Inferior parietal cortex (tissue), 1 donor: Measurements from ENCODE around the gene FDPS.
"Not testable (repeated sequence)": the region's sequence is repeated elsewhere in the genome, so short reads cannot be mapped to it uniquely, and the experiment has no call there.

Experiments
- DNase-seq: peaks from one replicate; pipeline ENCODE4 v3.0.0-alpha.2; 2016; ENCODE audit errors: extremely low spot score

The FDPS gene

GRCh38 chr1:155320252-155320651 is 11.6 kb downstream of the FDPS start:
- no peak for DNase-seq

DNA sequence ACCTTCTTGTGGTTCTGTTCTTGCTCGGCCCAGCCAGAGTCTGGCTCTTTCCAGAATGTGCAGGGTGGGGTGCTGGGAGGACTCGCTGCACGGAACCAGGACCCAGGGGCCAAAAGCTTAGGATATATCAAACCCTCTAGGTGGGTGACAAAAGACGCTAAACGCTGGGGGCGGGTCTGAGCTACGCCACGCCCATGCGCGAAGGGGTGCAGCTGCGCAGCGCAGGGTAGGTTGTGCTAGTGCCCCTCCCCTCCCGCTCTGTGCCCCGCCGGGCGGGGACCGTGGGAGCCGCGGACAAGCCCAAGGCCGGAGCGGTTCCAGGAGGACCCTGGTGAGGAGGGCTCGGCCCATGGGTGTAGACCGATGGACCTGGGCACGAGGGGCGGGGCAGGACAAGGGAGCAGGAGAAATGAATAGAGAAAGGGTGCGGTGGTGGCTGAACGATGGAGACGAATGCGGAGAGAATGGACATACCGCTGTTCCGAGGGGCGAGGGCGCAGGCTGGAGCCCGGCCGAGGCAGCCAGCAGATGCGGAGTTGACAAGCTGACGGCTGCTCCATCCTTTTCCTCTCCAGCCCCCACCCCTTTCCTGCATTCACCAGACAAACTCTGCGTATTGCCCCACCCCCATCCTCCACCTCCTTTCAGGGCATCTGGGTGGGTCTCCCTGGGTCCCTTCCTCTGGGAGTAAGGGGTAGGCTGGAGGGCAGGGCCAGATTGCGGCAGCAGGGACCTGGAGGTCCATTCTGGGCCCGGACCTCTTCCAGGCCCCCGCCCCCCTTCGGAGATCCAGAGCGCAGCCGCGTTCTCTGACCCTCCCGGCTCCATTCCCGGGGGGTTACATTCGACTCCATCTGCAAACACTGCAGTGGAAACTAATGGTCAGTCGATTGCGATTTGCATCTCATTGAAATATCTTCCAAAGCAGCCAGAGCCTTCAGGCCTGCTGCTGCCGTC is 12.3 kb downstream of the FDPS start, which contains the start of gene RUSC1:
TSS of gene RUSC1 (plus strand) at position 234 of the 957 bp plus-strand sequence. CDS start 880 bp downstream, outside the sequence.
- DNase-seq: peak; percentile 82

GRCh38 chr1:155321639-155322503 is 13.2 kb downstream of the FDPS start:
- no peak for DNase-seq

- no peak for DNase-seq
Measured at GRCh38 chr1:155322571-155322952, 13.9 kb downstream of the FDPS start.

DNA sequence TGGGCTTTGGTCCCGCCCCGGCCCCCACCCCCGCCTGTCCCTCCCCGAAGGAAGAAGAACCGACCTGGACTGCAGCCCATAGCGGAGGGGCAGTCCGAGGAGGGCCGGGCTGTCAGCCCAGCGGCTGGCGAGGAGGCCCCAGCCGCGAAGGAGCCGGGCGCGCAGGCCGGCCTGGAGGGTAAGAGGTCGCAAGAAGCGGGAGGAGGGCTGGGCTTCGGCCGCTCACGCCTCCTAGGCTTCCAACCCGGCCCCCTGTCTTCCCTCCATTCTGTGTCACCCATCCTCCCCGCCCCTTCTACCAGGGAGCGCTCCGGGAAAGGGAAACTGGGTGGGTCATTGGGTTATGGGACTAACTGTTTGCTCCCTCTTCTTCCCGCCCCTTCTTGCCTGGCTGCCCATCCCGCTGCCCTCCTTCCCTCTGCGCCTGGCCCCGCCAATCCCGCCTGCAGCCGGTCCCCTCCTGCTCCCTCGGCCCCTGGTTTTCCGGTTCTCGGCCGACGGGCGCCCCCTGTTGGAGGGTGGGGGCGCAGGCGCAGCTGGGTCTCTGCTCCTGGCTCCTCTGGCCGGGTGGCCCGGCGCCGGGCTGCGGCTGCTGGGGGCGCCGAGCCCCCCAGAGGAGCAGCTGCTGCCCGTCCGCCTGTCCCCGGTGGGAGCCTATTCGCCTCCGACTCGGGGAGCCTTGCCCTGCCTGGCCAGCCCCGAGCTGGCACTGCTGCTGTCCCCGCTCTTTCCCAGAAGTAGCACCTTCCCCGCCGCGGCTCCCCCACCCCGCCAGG is 14.5 kb downstream of the FDPS start:
- DNase-seq: peak; percentile 87

DNA sequence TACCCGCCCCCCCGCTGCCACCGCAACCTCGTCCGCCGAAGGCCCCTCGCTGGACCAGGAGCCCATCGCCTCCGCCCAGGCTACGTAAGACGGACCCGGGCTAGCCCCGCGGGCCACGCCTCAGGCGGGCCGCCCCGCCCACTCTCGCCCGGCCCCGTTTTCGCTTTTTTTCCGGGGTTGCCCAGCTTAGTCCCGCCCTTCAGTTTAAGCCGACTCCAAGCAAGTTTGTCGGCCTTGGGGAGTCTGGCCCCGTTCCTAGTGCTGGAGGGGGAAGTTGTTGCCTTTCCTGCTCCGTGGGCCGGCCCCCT is 15.0 kb downstream of the FDPS start:
- peak; percentile 52 for DNase-seq

- peak; percentile 96 for DNase-seq
Measured at GRCh38 chr1:155324037-155324716, 15.5 kb downstream of the FDPS start.

DNA sequence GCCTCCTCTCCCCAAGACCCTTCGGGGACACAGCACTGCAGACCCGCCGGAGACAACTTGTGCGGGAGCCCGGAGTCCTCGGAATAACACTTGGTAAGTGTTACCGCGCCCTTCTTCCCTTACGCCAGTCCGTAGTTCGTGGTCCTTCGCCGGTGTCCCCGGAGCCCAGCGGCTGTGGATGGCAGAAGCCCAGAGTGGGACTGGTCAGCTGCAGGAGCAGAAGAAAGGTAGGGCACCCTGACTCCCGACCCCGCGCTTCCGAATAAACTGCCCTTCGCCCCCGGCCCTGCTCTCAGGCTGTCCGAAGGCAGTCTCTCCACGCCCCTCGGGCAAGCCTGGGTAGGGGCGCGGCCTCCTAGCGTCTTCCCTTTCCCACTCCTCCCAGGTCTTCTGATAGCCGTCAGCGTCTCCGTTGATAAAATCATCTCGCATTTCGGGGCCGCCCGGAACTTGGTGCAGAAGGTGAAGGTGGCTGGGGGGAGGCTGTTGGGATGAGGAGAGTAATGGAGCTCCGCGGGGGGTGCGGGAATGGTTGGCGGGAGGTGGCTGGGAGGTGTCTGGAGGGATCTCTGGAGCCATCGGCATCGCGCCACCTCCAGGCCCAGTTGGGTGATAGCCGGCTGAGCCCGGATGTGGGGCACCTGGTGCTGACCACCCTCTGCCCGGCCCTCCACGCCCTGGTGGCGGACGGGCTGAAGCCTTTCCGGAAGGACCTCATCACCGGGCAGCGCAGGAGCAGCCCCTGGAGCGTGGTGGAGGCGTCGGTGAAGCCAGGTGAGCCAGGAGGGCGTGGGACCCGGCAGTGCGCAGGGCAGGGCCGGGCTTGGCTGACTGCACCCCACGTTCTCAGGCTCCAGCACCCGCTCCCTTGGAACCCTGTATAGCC is 16.3 kb downstream of the FDPS start:
- no peak for DNase-seq

DNA sequence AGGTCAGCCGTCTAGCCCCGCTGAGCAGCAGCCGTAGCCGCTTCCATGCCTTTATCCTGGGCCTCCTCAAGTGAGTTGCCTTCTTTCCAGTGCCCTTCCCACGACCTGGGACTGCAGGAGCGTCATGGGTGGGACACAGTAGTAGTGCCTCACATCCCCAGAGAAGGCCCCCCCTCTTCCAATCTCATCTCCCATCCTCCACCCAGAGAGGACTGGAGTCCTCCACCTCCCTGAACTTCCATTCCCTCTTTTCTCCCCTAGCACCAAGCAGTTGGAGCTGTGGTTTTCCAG is 16.9 kb downstream of the FDPS start:
- no peak for DNase-seq

DNA sequence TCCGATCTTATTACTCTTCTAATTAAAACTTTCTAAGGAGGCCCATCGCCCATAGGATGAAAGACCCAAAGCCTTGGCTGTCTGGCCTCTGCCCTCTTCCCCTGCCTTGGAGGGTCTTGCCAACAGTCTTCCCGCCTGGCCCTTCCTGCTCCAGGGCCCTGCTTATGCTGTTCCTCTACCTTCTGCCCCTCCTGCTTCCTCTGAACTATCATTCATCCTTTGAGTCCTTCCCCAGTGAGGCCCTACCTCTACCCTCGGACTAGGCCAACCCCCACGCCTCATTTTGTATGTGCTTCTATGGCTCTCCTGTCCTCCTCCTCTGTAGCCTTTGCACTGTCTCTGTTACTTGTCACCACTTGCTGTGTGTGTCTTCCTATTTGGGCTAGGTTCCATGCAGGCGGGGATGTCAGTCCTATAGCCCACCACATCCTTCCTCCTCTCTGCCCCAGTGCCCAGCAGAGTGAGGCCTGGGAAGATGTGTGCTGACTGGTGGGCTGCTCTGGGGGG is 17.4 kb downstream of the FDPS start:
- DNase-seq: no peak

DNA sequence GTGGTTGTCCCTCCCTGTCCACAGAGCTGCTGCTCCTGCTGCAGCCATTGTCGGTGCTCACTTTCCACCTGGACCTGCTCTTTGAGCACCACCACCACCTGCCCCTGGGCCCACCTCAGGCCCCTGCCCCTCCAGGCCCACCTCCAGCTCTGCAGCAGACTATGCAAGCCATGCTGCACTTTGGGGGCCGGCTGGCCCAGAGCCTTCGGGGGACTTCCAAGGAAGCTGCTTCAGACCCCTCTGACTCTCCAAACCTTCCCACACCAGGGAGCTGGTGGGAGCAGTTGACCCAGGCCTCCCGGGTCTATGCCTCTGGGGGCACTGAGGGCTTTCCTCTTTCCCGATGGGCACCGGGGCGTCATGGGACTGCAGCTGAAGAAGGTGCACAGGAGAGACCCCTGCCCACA is 18.0 kb downstream of the FDPS start:
- DNase-seq: no peak

- DNase-seq: no peak
Measured at GRCh38 chr1:155327981-155328380, 19.3 kb downstream of the FDPS start.

- not testable (repeated sequence) for DNase-seq
Measured at GRCh38 chr1:155328856-155329255, 20.2 kb downstream of the FDPS start.

DNA sequence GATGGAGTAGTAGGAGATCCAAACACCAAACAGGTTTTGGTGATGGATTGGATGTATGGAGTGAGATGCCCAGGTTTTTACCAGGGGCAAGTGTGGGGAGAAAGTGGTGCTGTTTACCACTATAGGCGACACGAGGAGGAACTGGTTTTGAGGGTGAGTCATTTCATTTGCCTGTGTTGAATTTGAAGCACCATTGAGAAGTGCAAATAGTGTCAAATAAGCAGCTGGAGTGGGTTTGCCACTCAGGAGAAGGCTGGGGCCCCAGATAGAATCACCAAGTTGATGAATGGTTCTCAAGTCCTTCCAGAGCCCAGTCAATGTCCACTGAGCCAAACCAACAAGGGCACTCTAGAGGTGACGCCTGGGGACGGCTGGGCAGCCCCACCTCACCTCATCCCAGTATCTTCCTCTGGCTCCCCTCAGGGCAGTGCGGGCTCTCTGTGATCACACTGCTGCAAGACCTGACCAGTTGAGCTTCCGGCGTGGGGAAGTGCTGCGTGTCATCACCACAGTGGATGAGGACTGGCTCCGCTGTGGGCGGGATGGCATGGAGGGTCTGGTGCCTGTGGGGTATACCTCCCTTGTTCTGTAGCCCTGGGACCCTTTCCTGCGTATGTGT is 21.4 kb downstream of the FDPS start:
- no peak for DNase-seq

- DNase-seq: no peak
Measured at GRCh38 chr1:155334962-155335361, 26.3 kb downstream of the FDPS start.

GRCh38 chr1:155339515-155340097 is 30.9 kb downstream of the FDPS start:
- DNase-seq: no peak

DNA sequence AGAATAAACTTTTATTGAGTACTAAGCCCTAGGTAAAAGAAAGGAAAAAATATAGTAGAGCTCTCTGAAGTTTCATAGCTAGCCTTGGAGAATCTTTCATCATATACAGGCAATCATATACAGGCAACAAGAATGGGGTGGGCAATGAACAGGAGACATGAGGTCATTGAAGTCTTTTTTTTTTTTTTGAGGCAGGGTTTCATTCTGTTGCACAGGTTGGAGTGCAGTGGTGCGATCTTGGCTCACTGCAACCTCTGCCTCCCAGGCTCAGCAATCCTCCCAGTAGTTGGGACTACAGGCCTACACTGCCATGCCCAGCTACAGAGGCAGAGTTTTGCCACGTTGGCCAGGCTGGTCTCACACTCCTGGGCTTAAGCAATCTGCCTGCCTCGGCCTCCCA is 34.2 kb downstream of the FDPS start:
- no peak for DNase-seq

DNA sequence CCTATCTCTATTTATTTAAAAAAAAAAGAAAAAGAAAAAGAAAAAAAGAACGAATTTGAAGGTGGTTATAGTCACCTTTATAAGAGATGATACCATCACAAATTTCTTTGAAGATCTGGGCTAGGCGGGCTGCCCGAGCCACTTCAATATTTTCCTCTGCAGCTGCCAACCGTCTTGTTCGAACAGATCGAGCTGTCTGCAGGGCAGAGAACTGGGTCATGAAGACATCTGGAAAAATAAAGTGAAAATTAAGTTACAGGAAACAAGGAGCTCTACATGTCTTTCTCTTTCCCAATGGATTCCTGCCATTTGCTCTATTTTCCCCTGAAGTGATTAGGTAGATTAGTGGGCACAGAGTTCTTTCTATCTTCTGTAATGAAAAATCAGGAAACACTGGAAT is 44.0 kb downstream of the FDPS start:
- no peak for DNase-seq

GRCh38 chr1:155360051-155360450 is 51.4 kb downstream of the FDPS start:
- DNase-seq: no peak
